Esophagus squamous epithelium (tissue), 4 donors: ENCODE measurements around the gene MKNK2.

ENCODE experiments used
- POLR2A ChIP-seq, 4 donors: fragments of 450-650 bp; IDR thresholded peaks; one replicate each; pipeline ENCODE4 v1.6.1; 2017; ENCODE audit warnings: antibody characterized with exemption in 4 of 4, mild to moderate bottlenecking in 4 of 4, moderate library complexity in 3 of 4
- TF ChIP-seq, protein P1 (sequence below), 6 experiments: fragments of 450-650 bp in 4 of 6; fragments of 200-600 bp in 2 of 6; sonication (generic) in 2 of 6; IDR thresholded peaks; one replicate each; pipeline ENCODE4 v1.5.1; 2016 to 2019; ENCODE audit warnings: antibody characterized with exemption in 6 of 6, mild to moderate bottlenecking in 4 of 6, moderate library complexity in 4 of 6

- TF ChIP-seq, protein P1, sequence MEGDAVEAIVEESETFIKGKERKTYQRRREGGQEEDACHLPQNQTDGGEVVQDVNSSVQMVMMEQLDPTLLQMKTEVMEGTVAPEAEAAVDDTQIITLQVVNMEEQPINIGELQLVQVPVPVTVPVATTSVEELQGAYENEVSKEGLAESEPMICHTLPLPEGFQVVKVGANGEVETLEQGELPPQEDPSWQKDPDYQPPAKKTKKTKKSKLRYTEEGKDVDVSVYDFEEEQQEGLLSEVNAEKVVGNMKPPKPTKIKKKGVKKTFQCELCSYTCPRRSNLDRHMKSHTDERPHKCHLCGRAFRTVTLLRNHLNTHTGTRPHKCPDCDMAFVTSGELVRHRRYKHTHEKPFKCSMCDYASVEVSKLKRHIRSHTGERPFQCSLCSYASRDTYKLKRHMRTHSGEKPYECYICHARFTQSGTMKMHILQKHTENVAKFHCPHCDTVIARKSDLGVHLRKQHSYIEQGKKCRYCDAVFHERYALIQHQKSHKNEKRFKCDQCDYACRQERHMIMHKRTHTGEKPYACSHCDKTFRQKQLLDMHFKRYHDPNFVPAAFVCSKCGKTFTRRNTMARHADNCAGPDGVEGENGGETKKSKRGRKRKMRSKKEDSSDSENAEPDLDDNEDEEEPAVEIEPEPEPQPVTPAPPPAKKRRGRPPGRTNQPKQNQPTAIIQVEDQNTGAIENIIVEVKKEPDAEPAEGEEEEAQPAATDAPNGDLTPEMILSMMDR (IDR thresholded peaks at IDR 0.05) = no peak
- TF ChIP-seq POLR2A (IDR thresholded peaks at IDR 0.05) = no peak
Observed at GRCh38 chr19:2035590-2035991, 15.5 kb downstream of the MKNK2 start.
